HG02588 (cell line): ENCODE results near the gene ARMS2.

ENCODE experiments used
- ATAC-seq: cut with Tn5 transposase; IDR thresholded peaks from one replicate; pipeline ENCODE4 v1.9.1; 2021; ENCODE audit warnings: mild to moderate bottlenecking, moderate library complexity; ENCODE audit not compliant: unreplicated experiment

ARMS2 gene

DNA sequence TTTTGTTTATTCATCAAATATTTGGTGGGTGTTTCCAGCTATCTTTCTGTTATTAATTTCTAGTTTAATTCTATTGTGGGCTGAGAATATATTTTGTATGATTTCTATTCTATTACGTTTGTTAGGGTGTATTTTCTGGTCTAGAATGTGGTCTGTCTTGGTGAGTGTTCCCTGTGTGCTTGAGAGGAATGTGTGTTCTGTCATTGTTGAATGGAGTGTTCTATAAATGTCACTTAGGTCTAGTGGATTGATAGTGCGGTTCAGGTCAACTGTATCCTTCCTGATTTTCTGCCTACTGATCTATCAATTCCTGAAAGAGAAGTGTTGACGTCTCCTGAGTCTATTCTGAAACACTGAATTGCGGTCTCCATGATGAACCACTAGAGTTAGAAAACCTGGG, 15.4 kb downstream of the ARMS2 start:
- ATAC-seq: no peak

DNA sequence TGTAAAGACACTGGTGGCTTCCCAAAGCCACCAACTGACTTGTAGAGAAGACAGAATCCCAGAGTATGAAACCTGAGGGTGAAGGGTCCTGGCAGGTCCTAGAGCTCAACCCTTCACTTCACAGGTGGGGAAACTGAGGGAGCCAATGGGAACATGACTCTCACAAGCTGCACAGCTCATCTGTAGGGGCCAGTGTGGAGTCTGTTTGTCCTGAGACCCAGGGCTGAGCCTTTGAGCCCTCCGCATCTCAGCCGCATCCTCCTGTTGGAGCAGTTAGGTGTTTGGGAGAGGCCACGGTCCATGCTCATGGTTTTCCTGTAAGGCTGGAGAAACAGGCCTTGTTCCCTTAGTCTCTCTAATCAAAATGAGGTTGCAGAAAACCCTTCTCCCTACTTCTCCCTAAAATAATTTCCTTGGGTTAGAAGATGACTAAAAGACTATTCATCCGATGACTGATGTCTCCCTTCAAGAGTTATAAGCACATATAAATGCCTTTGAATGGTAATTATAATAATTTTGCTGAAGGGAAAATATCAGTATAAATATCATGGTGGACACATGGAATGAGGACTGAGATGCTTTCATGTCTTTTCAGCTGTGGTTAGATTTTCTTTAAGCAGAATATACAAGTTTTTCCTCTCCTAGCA, 17.2 kb downstream of the ARMS2 start:
- ATAC-seq: no peak

GRCh38 chr10:122473116-122473515, 18.7 kb downstream of the ARMS2 start:
- no peak for ATAC-seq

DNA sequence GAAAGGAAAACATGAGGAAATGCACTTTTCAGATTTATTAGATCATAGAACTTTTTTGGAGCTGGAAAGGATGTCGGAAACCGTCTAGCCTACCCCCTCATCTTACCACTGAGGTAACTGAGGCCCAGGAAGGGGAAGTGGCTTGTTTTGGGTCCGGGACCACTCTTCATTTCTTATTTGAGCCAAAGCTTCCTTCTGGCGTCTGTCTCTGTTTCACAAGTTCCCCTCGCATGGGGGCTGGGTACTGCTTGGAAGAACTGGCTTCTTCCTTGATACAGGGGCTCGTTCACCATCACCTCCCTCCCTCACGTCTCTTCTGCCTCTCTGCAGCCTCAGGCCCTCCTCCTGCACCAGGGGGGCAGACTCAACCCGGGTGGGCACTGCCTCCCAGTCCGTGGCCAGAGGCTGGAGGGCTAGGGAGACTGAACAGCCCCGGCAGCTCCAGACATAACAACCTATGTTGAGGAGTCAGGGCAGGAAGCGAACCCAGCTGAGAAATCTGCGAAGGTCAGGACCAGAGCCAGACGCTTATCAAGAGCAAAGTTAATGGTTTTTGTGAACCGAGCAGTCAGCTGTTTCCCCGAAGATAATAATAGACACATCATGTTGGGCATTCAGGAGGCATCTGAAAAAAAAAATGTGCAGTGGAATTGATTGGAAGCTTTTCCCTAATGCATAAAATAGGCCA, 19.8 kb downstream of the ARMS2 start:
- ATAC-seq: no peak

GRCh38 chr10:122475100-122475499, 20.6 kb downstream of the ARMS2 start:
- no peak for ATAC-seq

DNA sequence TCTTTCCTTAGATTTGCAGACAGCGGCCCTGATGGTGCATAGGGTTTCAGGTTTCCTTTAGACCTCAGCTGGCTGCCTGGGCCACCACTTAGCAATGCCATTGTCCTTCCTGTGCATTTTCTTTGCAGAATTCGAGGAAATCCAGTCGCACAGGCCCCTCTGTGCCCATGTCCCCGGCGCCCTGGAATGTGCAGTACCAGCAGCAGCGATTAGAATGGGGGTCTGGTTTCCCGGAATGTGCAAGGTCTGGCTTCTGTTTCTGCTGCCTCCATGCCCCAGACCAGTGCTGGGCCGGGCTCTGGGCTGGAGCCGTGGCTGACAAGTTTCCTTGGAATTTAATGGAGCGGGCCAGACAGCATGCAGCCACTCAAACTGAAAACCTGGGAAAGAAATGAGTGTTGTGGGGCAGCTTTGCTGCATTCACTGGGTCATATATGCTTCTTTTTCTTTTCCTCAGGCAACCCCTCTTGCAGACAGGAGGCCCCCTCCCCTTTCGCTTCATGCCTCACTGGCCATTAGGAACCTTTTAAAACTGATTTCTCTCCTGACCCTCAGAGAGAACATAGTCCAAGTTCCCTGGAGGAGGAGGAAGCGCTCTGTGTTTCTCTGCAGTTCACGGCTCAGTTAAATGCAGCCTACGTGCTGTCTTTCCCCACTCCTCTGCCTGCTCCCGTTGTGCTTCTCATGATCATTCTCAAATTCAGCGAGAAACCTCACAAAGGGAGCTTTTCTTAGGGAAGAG, 21.3 kb downstream of the ARMS2 start:
- ATAC-seq: no peak

DNA sequence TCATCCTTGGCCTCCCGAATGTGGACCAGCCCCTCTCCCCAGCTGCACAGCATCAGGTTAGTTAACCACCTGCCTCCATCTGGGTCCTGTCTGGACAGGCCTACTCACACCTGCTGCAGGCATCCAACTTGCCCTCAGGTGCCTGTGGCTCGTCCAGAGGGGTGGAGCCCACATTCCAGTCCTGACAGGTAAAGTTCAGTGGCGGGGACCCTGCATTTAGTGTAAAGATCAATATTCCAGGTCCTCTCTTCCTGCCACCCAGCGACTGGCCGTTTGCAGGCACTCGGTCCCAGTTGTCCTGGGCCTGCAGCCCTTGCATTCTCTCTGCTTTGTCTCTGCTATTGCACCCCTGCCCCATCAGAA, 21.9 kb downstream of the ARMS2 start:
- no peak for ATAC-seq

DNA sequence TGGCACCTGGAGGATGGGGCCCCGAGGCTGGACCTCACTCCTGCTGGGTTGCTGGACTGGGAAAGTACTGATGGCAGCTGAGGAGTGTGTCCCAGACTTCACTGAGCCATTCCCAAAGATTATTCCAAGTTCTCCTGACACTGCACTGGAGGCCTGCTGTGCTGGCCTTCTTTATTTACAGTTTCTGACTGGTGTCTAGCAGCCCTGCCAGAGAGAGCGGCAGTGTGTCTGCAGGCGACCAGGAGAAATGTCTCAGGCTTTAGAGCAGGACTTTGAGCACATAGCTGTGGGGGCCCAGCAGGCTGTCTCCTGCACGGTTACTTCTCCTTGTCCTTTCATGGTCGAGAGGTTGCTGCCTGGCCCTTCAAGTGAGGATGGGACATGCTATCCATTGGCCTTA, 23.0 kb downstream of the ARMS2 start:
- ATAC-seq: no peak

DNA sequence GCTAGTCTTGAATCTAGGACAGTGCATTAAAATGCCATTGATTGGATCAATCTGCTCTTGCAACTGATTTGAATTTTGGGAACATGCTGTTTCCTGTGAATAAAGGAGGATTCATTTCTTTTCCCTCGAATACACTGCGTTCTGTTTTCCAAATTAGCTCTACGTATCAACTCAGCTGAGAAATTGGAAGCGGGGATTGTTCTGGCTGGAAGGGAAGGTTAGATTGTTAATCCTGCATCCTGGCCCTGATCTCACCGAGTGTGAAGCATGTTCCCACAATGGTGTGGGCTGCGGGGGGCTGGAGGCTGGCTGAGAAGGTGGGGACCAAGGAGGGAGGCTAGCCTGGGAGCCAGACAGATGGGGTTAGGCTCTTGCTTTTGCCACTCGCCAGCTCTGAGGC, 24.5 kb downstream of the ARMS2 start:
- ATAC-seq: no peak

DNA sequence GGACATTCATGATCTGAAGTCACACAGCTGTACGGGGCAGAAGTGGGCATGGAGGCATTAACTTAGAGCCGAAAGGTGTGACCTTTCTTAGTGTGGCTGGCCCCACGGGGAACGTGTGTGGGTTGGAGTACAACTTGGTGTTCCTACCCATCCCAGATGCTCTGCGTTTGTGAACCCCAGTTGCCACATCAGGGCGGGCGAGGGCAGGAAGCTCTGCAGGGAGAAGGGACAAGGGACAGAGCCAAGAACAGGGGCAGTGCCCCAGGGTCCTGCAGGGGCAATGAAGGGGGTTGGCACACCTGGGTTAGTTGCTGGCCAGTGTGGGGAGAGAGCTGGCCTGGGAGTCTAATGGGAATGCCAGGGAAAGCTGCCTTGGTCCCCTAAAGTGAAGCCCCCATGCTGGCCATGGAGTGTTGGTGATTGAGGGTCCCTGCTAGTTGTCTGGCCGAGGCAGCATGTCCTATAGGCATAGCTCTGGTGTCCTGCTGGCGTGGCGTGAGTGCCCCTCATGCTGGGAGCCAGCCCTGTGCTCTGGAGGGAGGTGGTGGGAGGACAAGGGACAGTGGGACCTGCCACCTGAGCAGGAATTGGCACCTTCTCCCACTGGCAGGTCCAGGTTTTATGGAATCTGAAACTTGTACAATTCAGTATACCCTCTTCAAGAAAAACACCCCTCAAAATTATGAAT, 25.8 kb downstream of the ARMS2 start:
- ATAC-seq: no peak

GRCh38 chr10:122481296-122482056, 27.0 kb downstream of the ARMS2 start:
- no peak for ATAC-seq

GRCh38 chr10:122484276-122485060, 30.0 kb downstream of the ARMS2 start:
- ATAC-seq: no peak

GRCh38 chr10:122485670-122486069, 31.2 kb downstream of the ARMS2 start:
- ATAC-seq: no peak

GRCh38 chr10:122486406-122487080, 32.1 kb downstream of the ARMS2 start:
- no peak for ATAC-seq

DNA sequence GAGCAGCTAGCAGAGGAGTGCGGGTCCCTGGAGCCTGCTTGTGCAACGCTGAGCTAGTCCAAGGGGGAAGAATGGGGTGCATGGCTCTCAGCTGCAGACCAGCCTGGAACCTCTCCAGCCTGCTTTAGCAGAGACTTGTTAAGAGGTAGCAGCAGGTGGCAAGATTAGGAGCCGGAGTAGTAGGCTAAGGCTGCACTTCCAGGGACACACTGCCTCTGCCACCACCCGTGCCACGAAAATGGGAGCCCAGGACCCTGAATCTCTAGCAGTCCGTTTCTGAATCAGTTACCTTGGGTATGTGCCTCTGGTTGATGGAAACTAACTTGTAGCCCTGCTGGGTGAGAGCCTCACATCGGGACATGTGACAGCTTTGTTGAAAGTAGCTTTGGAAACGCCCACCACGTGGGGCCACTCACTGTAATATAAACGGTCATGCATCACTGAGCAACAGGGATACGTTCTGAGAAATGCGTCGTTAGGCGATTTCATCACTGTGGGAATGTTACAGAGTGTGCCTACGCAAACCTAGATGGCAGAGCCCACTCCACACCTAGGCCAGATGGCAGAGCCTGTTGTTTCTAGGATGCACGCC, 32.8 kb downstream of the ARMS2 start:
- no peak for ATAC-seq

DNA sequence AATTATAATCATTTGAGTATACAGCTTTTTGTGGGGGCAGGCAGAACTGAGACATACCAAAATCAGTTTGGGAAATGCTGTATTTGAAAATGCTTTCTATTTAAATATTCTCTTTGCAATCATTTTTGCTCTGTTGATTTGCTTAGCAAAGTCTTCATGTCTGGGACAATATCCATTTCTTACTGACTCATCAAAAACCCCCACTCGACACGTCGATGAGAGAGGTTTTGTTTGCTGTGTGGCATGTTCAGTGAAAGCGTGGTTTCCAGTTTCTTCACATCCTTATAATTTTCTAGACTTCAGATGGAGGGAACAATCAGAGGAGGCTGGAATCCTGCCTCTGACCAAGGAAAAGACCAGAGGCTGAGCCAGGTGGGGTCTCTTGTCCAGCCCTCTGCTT, 35.8 kb downstream of the ARMS2 start:
- ATAC-seq: no peak

DNA sequence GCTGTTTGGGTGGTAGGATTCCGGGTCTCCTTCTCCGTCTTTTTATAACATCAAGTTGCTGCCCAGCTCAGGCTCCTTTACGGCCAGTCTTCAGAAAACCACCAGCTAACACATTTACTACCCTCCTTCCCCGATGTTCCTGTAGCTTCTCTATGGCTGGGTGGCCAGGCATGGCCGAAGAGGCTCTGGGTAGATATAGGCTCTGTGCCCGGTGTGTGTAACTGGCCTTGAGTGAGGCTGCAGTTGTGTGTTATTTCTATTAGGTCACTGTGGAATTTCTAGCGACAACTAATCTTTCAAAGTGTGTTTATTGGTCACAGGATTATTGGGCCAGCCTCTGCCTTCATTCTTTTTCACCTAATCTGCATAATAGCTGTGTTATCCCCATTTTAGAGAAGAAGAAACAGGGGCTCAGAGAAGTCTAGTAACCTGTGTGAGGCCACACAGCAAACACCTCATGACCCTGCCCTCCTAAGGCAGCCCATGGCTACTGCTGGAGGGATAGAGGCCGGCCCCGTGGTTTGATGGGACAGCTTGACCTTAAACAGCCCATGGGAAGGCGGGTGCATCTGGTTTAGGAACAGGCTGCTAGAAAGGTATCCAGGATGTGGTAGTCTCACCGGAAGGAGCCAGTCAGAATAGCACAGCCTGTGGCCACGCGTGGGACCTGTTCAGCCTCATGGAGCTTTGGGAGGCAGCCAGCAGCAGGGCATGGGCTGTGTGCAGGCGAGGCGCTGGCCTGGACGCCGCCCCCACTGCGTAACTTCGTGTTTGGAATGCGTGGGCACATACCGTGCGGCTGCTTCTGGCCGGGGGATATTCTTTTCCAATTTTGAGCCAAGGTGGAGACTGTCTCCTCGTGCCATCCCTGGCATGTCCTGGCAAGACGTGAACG, 36.6 kb downstream of the ARMS2 start:
- ATAC-seq: no peak

DNA sequence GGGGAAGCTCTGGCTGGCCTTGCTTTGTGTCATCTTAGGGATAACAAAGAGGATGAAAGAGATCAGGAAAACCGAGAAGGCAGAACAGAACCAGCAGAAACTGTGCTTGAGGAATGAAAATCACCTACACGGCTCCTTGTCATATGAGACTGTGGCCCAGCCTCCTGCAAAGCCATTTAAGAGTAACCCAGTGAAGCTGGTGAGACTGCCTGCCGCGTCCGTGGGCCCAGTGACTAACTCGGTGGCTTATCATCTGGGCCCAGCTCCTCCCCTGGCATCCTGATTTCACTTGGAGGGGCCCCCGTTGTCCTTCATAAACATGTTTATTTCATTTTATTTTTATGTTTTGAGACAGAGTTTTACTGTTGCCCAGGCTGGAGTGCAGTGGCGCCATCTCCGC, 37.6 kb downstream of the ARMS2 start:
- no peak for ATAC-seq
